ENCODE data around the gene RRP15.

The RRP15 gene

GRCh38 chr1:218284917-218285635 is at the start of gene RRP15:
TSS of gene RRP15 (plus strand) at chr1:218285293. CDS start at chr1:218285317, 24 bp downstream.
- peak; percentile 70 for DNase-seq (ENCODE audit: low read depth, low spot score)

- DNase-seq (ENCODE audit: low read depth, low spot score): no peak
Measured at GRCh38 chr1:218242171-218242570, 42.9 kb upstream of the RRP15 start.

- no peak for DNase-seq (ENCODE audit: low read depth, low spot score)
Measured at GRCh38 chr1:218247339-218247738, 37.8 kb upstream of the RRP15 start.

- DNase-seq (ENCODE audit: low read depth, low spot score): no peak
Measured at GRCh38 chr1:218249338-218250140, 35.6 kb upstream of the RRP15 start.

- DNase-seq (ENCODE audit: low read depth, low spot score): no peak
Measured at GRCh38 chr1:218250492-218250891, 34.6 kb upstream of the RRP15 start.

GRCh38 chr1:218254296-218254946 is 30.7 kb upstream of the RRP15 start:
- no peak for DNase-seq (ENCODE audit: low read depth, low spot score)

- no peak for DNase-seq (ENCODE audit: low read depth, low spot score)
Measured at GRCh38 chr1:218255090-218255489, 30.0 kb upstream of the RRP15 start.

GRCh38 chr1:218257371-218257770 is 27.7 kb upstream of the RRP15 start:
- no peak for DNase-seq (ENCODE audit: low read depth, low spot score)

- DNase-seq (ENCODE audit: low read depth, low spot score): no peak
Measured at GRCh38 chr1:218257971-218258370, 27.1 kb upstream of the RRP15 start.

- DNase-seq (ENCODE audit: low read depth, low spot score): no peak
Measured at GRCh38 chr1:218259339-218259738, 25.8 kb upstream of the RRP15 start.

GRCh38 chr1:218259800-218260199 is 25.3 kb upstream of the RRP15 start:
- no peak for DNase-seq (ENCODE audit: low read depth, low spot score)

GRCh38 chr1:218262259-218262658 is 22.8 kb upstream of the RRP15 start:
- DNase-seq (ENCODE audit: low read depth, low spot score): no peak

GRCh38 chr1:218266356-218266755 is 18.7 kb upstream of the RRP15 start:
- no peak for DNase-seq (ENCODE audit: low read depth, low spot score)

GRCh38 chr1:218272366-218272765 is 12.7 kb upstream of the RRP15 start:
- no peak for DNase-seq (ENCODE audit: low read depth, low spot score)

- no peak for DNase-seq (ENCODE audit: low read depth, low spot score)
Measured at GRCh38 chr1:218273762-218274479, 11.2 kb upstream of the RRP15 start.

- DNase-seq (ENCODE audit: low read depth, low spot score): no peak
Measured at GRCh38 chr1:218274511-218274910, 10.6 kb upstream of the RRP15 start.

- no peak for DNase-seq (ENCODE audit: low read depth, low spot score)
Measured at GRCh38 chr1:218275823-218276222, 9.3 kb upstream of the RRP15 start.

- DNase-seq (ENCODE audit: low read depth, low spot score): no peak
Measured at GRCh38 chr1:218281285-218281684, 3.8 kb upstream of the RRP15 start.

- no peak for DNase-seq (ENCODE audit: low read depth, low spot score)
Measured at GRCh38 chr1:218284377-218284916, 646 bp upstream of the RRP15 start.

- DNase-seq (ENCODE audit: low read depth, low spot score): no peak
Measured at GRCh38 chr1:218292515-218292914, 7.4 kb downstream of the RRP15 start.

GRCh38 chr1:218294546-218294945 is 9.5 kb downstream of the RRP15 start:
- no peak for DNase-seq (ENCODE audit: low read depth, low spot score)

- DNase-seq (ENCODE audit: low read depth, low spot score): no peak
Measured at GRCh38 chr1:218296162-218296561, 11.1 kb downstream of the RRP15 start.

All from iPS DF 19.7 (cell line).